OCI-LY3 (cell line): ENCODE data around the gene HUNK.

Experiments used
- CTCF ChIP-seq: fragments of 200-600, 300-600 bp; sonication (generic); IDR thresholded peaks from 2 replicates; pipeline ENCODE4 v1.5.1; 2014; ENCODE audit warnings: antibody characterized with exemption, low read length, low read depth
- EZH2phosphoT487 ChIP-seq: fragments of 200-600 bp; shearing (Covaris generic); IDR thresholded peaks from 2 replicates; pipeline ENCODE4 v1.6.1; 2018; ENCODE audit warnings: antibody characterized with exemption, mixed run types, low read depth

DNA sequence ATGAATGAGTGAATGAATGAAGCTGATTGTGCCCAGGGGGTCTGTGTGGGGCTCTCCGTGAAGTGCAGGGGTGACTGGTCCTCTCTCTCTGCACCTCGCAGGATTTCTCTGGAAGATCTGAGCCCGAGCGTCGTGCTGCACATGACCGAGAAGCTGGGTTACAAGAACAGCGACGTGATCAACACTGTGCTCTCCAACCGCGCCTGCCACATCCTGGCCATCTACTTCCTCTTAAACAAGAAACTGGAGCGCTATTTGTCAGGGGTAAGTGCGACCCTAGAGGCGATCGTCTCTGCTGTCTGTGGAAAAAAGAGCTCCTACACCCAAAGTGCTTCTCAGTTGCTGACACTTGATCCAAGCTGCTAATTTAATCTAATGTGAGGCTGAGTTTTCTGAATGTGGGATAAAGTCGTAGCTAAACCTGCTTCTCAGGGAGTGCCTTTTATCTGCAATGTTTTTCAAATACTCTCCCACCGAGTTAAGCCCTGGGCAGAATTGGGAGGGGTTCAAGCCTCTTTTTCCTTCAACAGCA lies 101.7 kb downstream of the HUNK start:
- TF ChIP-seq CTCF (no peak), EZH2phosphoT487 (no peak)
